UCSD-AML1 (cell line): ENCODE measurements around the gene SH3TC2.

Experiments
- DNase-seq: peaks from one replicate; lab custom pipeline; 2025; ENCODE audit not compliant: unreplicated experiment; lab: John Stamatoyannopoulos, UW

SH3TC2 gene

GRCh38 chr5:148974642-148975327, 88.1 kb downstream of the SH3TC2 start:
- no peak for DNase-seq

DNA sequence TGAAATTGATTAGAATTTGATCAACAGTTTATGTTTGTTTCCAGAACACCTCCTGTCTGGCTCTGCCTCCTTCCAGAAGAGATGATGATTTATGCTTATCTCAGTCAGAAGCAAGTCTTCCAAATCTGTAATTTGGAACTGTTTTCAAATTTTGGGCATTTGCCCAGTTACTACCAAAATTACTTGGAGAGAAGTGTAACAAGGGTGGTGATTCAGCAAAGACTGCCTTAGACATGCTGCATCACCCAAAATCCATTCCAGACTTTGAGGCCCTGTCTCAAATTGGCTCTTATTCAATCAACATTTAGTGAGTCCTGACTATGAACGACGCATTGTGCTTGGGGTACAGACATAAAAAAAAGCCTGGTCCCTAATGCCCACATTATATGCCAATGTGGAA, 89.4 kb downstream of the SH3TC2 start:
- DNase-seq = no peak

- peak; percentile 31 for DNase-seq
These were observed 89.9 kb downstream of the SH3TC2 start for GRCh38 chr5:148972974-148973374.

GRCh38 chr5:148972396-148972795, 90.5 kb downstream of the SH3TC2 start:
- DNase-seq = no peak

DNA sequence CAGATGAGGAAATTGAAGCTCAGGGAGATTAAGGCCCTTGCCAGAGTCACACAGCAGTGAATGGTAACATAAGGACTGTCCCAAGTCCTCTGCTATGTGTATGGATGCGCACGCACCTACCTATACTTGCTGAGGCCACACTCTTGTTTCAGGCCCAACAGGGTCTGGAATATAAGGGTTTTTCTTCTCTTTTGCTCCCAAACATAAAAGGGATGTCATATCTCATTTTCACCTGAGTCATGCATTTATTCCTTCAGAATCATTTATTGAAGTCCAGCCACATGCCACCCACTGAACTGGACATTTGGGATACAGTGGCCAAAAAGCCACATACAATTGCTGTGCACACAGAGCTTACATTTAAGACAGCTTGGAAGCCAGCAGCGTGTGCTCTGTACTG, 92.0 kb downstream of the SH3TC2 start:
- DNase-seq = no peak

DNA sequence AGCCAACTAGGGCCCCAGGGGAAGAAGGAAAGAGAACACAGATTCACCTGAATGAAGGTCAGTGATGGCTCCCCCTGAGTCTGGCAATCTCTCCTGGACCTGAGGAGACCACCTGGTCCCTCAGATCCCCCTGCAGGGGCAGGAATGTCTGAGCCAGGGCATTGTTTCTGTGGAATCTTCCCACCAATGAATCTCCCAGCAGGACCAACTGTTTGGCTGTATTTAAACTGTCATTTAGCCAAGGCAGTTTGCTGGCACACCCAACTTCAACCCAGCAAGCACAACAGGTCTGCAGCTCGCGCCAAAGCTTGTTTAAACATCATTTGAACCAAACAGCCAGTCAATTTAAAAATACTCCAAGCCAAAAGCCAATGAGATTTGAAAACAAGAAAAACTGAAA, 92.6 kb downstream of the SH3TC2 start:
- DNase-seq = no peak

- no peak for DNase-seq
These were observed 93.6 kb downstream of the SH3TC2 start for GRCh38 chr5:148969291-148969690.

- no peak for DNase-seq
These were observed 94.6 kb downstream of the SH3TC2 start for GRCh38 chr5:148968311-148968710.

GRCh38 chr5:148967783-148968182, 95.1 kb downstream of the SH3TC2 start:
- no peak for DNase-seq

DNA sequence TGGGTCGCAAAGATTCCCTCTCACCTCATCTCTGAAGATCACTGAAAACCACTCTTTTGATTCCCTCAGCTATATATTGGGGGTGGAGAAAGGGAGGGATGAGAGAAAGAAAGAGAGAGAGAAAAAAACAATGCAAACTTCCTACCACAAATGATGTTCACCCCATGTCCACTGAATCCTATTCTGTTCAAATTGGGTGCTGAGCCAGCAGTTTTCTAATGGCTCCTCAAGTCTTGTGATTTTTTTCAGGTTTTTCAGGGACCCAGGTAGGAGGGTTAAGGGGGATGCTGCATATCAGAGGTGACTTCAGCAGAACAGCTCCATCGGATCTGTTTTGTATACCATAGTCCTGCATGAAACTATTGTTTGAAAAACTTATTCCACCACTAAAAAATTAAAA, 95.9 kb downstream of the SH3TC2 start:
- no peak for DNase-seq

DNA sequence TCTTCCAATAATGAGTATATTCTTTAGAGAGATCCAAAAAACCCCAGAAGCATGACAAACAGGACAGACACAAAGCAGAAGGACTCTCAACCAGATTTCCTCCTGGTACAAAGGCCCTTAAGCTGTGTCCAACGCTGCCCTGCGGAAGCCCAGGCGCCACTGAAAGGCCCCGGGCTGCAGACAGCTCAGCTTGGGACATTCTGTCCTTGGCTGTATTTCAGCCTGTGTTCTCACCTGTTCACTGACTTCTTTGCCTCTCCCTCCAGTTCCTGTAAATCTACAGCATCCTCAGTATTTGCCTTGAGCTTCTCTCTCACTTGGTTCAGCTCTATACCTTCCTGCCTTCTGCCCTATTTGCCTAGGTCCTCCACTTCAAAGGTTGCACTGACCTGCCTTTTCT, 96.5 kb downstream of the SH3TC2 start:
- DNase-seq = no peak

DNA sequence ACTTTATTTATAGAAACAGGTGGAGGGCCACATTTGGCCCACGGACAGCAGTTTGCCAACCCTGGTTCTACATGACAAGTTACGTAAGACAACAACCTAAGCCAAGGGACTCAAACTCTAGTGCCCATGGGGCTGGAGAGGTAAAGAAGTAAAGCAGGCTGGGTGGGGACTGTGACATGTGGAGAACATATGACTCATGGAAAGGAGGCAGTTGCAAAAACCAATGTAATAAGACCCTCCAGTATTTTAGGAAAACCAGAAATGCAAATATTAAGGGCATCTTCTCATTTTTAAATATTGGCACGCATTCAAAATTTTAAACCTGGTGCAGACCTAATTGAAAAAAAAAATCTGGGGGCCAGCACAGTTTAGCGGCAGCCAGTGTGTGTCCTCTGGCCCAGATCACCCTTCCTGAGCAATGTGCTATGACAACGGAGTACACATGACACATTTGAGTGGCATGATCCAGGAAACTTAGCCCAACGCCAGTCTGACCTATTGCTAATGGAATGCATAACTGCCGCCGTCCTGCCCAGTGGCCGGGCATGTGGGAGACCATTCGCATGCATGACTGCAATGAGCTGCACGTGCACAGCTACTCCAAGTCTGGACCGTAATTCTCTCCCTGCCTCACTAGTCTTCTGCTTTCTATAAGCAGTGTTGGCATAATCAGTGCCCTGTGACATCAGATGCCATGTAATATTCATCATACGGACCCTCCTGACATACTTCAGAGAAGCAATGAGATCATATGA, 97.2 kb downstream of the SH3TC2 start:
- no peak for DNase-seq

- no peak for DNase-seq
These were observed 99.2 kb downstream of the SH3TC2 start for GRCh38 chr5:148963664-148964063.

DNA sequence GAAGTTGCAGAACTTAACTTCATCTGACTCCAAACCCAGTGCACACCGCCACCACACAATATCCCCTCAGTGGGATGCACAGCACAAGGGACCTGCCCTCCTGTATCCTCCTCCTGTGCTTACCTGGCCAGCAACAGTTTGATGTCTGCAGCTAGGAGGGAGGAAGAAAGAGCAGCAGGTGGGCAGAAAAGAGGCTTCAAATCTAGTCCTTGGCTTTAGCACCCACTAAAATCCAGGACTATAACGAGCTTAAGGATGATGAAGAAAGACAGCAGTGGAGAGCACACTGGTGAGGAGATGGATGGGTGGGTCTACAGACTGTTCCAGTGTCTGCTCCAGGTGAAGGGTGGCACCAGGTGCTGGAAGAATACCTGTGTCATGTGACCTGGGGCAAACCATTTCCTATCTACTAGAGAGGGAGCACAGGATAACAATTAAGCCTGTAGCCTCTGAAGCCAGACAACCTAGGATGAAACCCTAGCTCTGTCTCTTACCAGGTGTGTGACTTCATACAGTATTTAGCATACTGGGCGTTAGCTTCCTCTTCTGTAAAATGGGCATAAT, 100.0 kb downstream of the SH3TC2 start:
- no peak for DNase-seq

- no peak for DNase-seq
These were observed 100.7 kb downstream of the SH3TC2 start for GRCh38 chr5:148962200-148962550.

GRCh38 chr5:148961261-148962199, 101.3 kb downstream of the SH3TC2 start:
- no peak for DNase-seq

DNA sequence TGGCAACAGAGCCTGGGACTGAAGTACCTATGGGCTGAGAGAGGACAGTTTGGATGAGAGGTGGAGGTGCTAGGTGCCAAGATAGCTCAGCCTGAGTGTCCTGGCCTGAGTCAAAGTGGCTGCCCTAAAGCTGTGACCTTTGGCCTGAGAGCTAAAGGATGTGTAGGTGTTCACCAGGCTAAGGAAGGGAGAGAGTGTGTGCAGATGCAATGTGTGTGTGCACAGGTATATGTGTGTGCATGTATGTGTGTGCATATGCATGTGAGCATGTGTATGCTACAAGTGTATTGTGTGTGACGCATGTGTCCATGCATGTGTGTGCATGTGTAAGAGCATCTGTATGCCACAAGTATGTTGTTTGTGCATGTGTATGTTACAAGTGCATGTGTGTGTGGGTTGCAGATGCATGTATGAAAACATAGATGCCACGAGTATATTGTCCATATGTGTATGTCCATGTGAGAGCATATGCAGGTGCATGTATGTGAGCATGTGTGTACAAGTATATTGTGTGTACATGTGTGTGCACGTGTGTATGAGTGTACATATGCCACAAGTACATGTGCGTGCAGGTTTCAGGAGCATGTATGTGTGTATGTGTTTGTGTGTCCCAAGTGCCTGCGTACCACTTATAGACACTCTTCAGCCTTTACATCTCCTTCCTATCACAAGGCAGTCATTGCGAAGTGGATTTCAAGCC, 102.6 kb downstream of the SH3TC2 start:
- DNase-seq = no peak

DNA sequence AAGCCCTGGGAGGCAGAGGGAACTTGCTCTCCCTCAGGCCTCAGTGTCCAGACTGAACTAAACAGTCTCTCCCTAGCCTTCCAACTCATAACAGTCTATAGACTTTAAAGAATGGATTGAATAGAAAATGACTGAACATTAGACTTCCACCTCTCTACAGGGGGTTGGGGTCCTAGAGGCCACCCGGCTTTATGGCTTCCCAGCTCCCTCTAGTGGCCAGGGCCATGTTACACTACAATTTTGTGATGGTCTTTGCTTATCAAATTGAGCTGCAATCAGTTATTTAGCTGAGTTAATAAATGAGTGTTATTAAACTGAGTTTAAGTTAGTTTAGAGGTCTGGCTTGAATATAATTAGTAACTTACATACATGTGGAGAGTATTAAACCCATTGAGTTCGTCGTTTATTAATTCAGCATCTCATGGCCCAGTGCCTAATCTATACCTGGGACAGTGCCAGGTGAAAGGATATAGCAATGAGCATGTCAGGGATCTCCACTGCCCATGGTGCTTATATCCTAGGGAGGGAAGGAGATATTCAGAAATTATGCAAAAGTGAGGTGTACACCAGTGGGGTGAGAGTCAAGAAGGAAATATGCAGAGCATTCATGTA, 105.2 kb downstream of the SH3TC2 start:
- DNase-seq = peak; percentile 39

DNA sequence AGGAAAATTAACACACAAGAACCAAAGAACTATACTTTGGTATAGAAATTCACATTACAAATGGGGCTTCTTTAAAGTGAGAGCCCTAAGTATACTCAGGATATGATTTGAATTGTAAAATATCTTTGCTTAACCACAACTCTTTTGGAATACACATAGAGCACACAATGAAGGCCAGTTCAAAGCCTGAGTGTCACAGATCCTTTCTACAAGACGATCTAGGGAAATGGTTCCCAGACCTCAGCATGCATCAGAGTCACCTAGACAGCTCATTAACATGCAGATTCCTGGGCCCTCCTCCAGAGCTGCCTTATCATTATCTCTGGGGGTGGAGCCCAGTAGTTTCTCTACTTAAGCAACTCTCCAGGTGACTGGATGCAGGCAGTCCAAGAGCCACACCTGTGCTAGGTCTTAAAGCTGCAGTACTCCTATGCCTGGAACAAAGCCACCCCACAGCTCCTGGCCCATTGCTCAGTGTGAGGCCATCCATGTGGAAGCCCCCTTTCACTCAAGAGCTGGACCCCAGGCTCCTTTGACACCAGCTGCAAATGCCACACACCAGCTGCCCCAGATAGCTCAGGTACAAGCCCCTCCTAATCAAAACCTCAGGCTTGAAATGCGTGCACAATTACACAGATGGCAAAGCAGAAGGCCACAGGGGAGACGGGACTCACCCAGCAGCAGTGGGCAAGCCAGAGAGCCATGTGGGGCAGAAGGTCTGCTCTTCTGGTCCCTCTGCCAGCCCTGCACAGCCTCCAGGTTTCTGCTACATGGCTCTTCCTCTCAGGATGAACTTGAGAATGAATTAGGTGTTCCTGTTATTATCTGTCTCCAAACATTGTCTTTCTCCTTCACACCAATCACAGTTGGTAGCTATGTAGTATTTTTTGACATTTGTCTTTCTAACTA, 106.1 kb downstream of the SH3TC2 start:
- no peak for DNase-seq
